GM23338 (cell line): ENCODE results near the gene RAD54L. TPM values are rescaled to one million over a fixed set of nuclear protein-coding genes. Genes with fewer than 3 reads are reported as not detected.
"Not testable (repeated sequence)": the region's sequence is repeated elsewhere in the genome, so short reads cannot be mapped to it uniquely, and the experiment has no call there.

Source experiments
- ATAC-seq: fragments of 200-7000 bp; cut with Tn5 transposase; 3 replicates; pipeline ENCODE4 v1.9.1; 2020
- DNase-seq: peaks from one replicate; pipeline ENCODE4 v3.0.0-alpha.2; 2015; ENCODE audit warnings: low spot score
- H2AFZ ChIP-seq: fragments of 200-600 bp; sonication (generic); 2 replicates; pipeline ENCODE4 v1.8.0; 2016; ENCODE audit warnings: antibody characterized with exemption, mild to moderate bottlenecking, moderate library complexity
- H3F3A ChIP-seq: fragments of 200-600 bp; sonication (generic); replicated peaks from 2 replicates; pipeline ENCODE4 v1.8.0; 2017; ENCODE audit warnings: antibody characterized with exemption, mixed run types, low read depth
- H3K27ac ChIP-seq: fragments of 200-600 bp; sonication (generic); 2 replicates; pipeline ENCODE4 v1.6.1; 2016; ENCODE audit warnings: low read depth
- H3K27me3 ChIP-seq: fragments of 200-600 bp; sonication (generic); 2 replicates; pipeline ENCODE4 v1.8.0; 2016; ENCODE audit warnings: mild to moderate bottlenecking, mixed run types, moderate library complexity; ENCODE audit not compliant: insufficient read depth
- H3K36me3 ChIP-seq: fragments of 200-600 bp; sonication (generic); 2 replicates; pipeline ENCODE4 v1.8.0; 2016; ENCODE audit warnings: mild to moderate bottlenecking; ENCODE audit not compliant: insufficient read depth
- H3K4me1 ChIP-seq: fragments of 200-600 bp; sonication (generic); 2 replicates; pipeline ENCODE4 v1.8.0; 2016; ENCODE audit warnings: mild to moderate bottlenecking, moderate library complexity; ENCODE audit not compliant: insufficient read depth
- H3K4me2 ChIP-seq: fragments of 200-600 bp; sonication (generic); 2 replicates; pipeline ENCODE4 v1.7.1; 2017; ENCODE audit warnings: mixed run types
- H3K4me3 ChIP-seq: fragments of 200-600 bp; sonication (generic); 2 replicates; pipeline ENCODE4 v1.6.1; 2016; ENCODE audit warnings: mixed run types
- H3K79me2 ChIP-seq: fragments of 200-600 bp; sonication (generic); replicated peaks from 2 replicates; pipeline ENCODE4 v1.8.0; 2017; ENCODE audit warnings: mild to moderate bottlenecking; ENCODE audit not compliant: insufficient read depth
- H3K9me2 ChIP-seq: fragments of 200-600 bp; sonication (generic); 2 replicates; pipeline ENCODE4 v1.8.0; 2017; ENCODE audit not compliant: insufficient read depth
- H4K20me1 ChIP-seq: fragments of 200-600 bp; sonication (generic); replicated peaks from 2 replicates; pipeline ENCODE4 v1.8.0; 2017; ENCODE audit warnings: mild to moderate bottlenecking; ENCODE audit not compliant: insufficient read depth
- H3K27ac Mint-ChIP-seq: 2 replicates; pipeline ENCODE4 v1.8.0; 2020; ENCODE audit warnings: inconsistent platforms, mild to moderate bottlenecking, moderate library complexity, mixed read lengths
- H3K27me3 Mint-ChIP-seq: 3 replicates; pipeline ENCODE4 v1.8.0; 2022; ENCODE audit warnings: low read depth, mild to moderate bottlenecking, moderate library complexity, mixed read lengths, inconsistent platforms; ENCODE audit not compliant: insufficient read depth, poor library complexity
- H3K36me3 Mint-ChIP-seq: 3 replicates; pipeline ENCODE4 v1.8.0; 2021; ENCODE audit warnings: low read depth, mild to moderate bottlenecking, inconsistent platforms, moderate library complexity, mixed read lengths
- H3K4me1 Mint-ChIP-seq: 3 replicates; pipeline ENCODE4 v1.8.0; 2020; ENCODE audit warnings: mild to moderate bottlenecking, inconsistent platforms, mixed read lengths
- H3K4me3 Mint-ChIP-seq: 3 replicates; pipeline ENCODE4 v1.8.0; 2021; ENCODE audit warnings: moderate library complexity, mild to moderate bottlenecking, inconsistent platforms, mixed read lengths
- H3K9me3 Mint-ChIP-seq: 3 replicates; pipeline ENCODE4 v1.8.0; 2020; ENCODE audit warnings: moderate library complexity, mild to moderate bottlenecking, inconsistent platforms, mixed read lengths
- polyA plus RNA-seq: library from polyadenylated mRNA; unstranded; fragments of >200 nt; fragmentation: Nextera tagmentation; extraction: Ambion mirVana; gene quantifications from 2 replicates; pipeline ENCODE4 v1.2.1, GENCODE V29; 2016
- total RNA-seq: library from RNA; depleted of rRNA; stranded (reverse); fragments of >200 nt; shearing (Covaris generic); gene quantifications from 2 replicates; pipeline ENCODE4 v1.2.3, GENCODE V29; 2014; rRNA removed

RAD54L gene
- total and polyA plus RNA-seq, 2 experiments from 2014 or later: 26.4 to 48.1 TPM

DNA sequence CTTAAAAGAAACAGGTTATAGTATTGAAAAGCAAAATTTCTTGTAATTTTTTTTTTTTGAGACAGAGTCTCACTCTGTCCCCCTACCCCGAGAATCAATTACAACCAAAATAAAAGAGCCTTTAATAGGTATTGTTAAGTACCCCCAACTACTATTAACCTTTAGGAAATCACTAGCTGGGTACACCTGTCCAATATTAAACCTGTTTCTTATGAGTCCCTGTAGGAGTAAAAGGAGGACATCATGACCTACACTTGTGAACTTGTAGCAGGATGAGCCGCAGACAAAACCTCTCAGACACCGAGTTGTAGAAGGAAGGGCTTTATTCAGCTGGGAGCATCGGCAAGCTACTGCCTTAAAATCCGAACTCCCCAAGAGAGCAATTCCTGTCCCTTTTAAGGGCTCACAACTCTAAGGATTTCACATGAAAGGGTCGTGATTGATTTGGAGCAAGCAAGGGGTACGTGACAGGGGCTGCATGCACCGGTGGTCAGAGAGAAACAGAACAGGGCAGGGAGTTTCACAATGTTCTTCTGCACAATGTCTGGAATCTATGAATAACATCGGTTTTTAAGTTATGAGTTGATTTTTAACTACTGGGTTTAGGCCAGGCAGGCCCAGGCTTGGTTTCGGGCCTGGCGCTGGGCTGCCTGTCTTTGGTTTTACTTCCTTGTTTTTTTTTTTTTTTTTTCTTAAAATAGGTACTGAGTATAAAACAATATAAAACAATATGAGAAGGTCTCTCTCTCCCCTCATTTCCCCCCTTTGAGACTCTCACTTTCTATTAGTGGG, 77.9 kb downstream of the RAD54L start:
- not testable (repeated sequence) for H3K4me3 ChIP-seq, H2AFZ ChIP-seq, H3K27me3 Mint-ChIP-seq, H3K9me2 ChIP-seq, H3K4me2 ChIP-seq, H3K79me2 ChIP-seq, H4K20me1 ChIP-seq, H3F3A ChIP-seq, DNase-seq, H3K4me3 Mint-ChIP-seq, H3K36me3 ChIP-seq, ATAC-seq, H3K9me3 Mint-ChIP-seq, H3K27ac Mint-ChIP-seq, H3K27ac ChIP-seq, H3K27me3 ChIP-seq, H3K36me3 Mint-ChIP-seq
- peaks cover 29% of the 10 kb centered on the region for H3K4me1 Mint-ChIP-seq
- peaks cover 36% of the 10 kb centered on the region for H3K4me1 ChIP-seq

Other genes starting within 250 kb of the RAD54L start
- gene PIK3R3, start 115.1 kb upstream of the RAD54L start, total RNA-seq: 8.0 and 8.6 TPM in 2 replicates
- gene PIK3R3, start 115.1 kb upstream of the RAD54L start, polyA plus RNA-seq: 7.3 and 7.5 TPM in 2 replicates
- not detected in 2 replicates for gene TSPAN1, start 72.7 kb upstream of the RAD54L start, total RNA-seq
- gene TSPAN1, start 72.7 kb upstream of the RAD54L start, polyA plus RNA-seq: not detected in 2 replicates
- not detected in 2 replicates for gene P3R3URF, start 71.3 kb upstream of the RAD54L start, total RNA-seq
- not detected in 2 replicates for gene P3R3URF, start 71.3 kb upstream of the RAD54L start, polyA plus RNA-seq
- 32.1 and 33.2 TPM in 2 replicates for gene POMGNT1, start 49.3 kb upstream of the RAD54L start, total RNA-seq
- gene POMGNT1, start 49.3 kb upstream of the RAD54L start, polyA plus RNA-seq: 23.0 and 24.3 TPM in 2 replicates
- 3.5 and 5.0 TPM in 2 replicates for gene LURAP1, start 44.4 kb upstream of the RAD54L start, total RNA-seq
- gene LURAP1, start 44.4 kb upstream of the RAD54L start, polyA plus RNA-seq: 1.3 and 1.8 TPM in 2 replicates
- gene LRRC41, start 55.9 kb downstream of the RAD54L start, total RNA-seq: 52.8 and 69.4 TPM in 2 replicates
- 19.0 and 20.1 TPM in 2 replicates for gene LRRC41, start 55.9 kb downstream of the RAD54L start, polyA plus RNA-seq
- 579 and 750 TPM in 2 replicates for gene UQCRH, start 55.9 kb downstream of the RAD54L start, total RNA-seq
- gene UQCRH, start 55.9 kb downstream of the RAD54L start, polyA plus RNA-seq: 1,330 and 1,384 TPM in 2 replicates
- gene NSUN4, start 93.0 kb downstream of the RAD54L start, total RNA-seq: 11.6 and 18.6 TPM in 2 replicates
- 7.4 and 8.9 TPM in 2 replicates for gene NSUN4, start 93.0 kb downstream of the RAD54L start, polyA plus RNA-seq
- gene FAAH, start 146.6 kb downstream of the RAD54L start, total RNA-seq: 17.9 and 24.0 TPM in 2 replicates
- 10.7 and 12.3 TPM in 2 replicates for gene FAAH, start 146.6 kb downstream of the RAD54L start, polyA plus RNA-seq
- not detected in 2 replicates for gene DMBX1, start 242.1 kb downstream of the RAD54L start, total RNA-seq
- gene DMBX1, start 242.1 kb downstream of the RAD54L start, polyA plus RNA-seq: 0.11 TPM in 1 of 2 replicates, not detected in the other